ENCODE results near the gene MTG2. TPM values are rescaled to one million over a fixed set of nuclear protein-coding genes. Genes with fewer than 3 reads are reported as not detected.

MTG2 gene
- polyA plus RNA-seq, 1 donor (not counting 4 experiments of a cell fraction or from before 2014, with no cell fraction given) = 24.7 TPM

DNA sequence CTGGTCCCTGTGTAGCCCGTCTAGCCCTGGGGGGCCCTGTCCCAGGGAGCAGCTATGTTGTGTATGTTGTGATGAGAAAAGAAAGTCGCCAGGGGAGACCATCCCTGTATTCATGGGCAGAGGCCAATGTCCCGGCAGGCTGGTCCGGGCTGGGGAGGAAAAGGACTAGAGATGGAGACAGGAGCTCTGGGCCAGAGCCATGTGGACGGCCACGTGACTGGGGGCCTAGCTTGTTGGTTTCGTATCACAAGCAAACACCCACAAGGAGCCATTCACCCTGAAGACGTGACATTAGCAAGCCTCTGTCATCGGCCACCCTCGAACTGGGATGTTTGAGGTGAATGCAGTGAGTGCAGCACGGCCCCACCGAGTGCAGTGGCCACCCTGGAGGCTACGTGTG lies 40.1 kb downstream of the MTG2 start:
- no peaks in the 10 kb centered on the region for H3K9me3 ChIP-seq (ENCODE audit: control insufficient read depth, low read depth, low read length)
- FAIRE-seq = no peak
- no peak overlapping the region for H3K4me2 ChIP-seq (ENCODE audit: control insufficient read depth, extremely low read depth, insufficient read depth, low read depth, low read length)
- TF ChIP-seq, protein P1, sequence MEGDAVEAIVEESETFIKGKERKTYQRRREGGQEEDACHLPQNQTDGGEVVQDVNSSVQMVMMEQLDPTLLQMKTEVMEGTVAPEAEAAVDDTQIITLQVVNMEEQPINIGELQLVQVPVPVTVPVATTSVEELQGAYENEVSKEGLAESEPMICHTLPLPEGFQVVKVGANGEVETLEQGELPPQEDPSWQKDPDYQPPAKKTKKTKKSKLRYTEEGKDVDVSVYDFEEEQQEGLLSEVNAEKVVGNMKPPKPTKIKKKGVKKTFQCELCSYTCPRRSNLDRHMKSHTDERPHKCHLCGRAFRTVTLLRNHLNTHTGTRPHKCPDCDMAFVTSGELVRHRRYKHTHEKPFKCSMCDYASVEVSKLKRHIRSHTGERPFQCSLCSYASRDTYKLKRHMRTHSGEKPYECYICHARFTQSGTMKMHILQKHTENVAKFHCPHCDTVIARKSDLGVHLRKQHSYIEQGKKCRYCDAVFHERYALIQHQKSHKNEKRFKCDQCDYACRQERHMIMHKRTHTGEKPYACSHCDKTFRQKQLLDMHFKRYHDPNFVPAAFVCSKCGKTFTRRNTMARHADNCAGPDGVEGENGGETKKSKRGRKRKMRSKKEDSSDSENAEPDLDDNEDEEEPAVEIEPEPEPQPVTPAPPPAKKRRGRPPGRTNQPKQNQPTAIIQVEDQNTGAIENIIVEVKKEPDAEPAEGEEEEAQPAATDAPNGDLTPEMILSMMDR (optimal IDR thresholded peaks at IDR 0.05 in 1 of 3, IDR thresholded peaks at IDR 0.05 in 1 of 3, conservative IDR thresholded peaks at IDR 0.05 in 1 of 3; ENCODE audit: extremely low read depth in 1 of 3, insufficient read depth in 2 of 3, low read length in 3 of 3) = no peak
- TF ChIP-seq EZH2 (IDR thresholded peaks at IDR 0.05; ENCODE audit: low read length) = no peak
- dilution Hi-C loops (cut with MboI; ENCODE audit: extremely low pct_ligation_motif_present, low sequenced_read_pairs) = no loop called here
- no peak overlapping the region for H3K27ac ChIP-seq (ENCODE audit: control insufficient read depth, insufficient read depth, low read length)
- no peak overlapping the region for H2AFZ ChIP-seq (ENCODE audit: control insufficient read depth, low read length)
- no peaks in the 10 kb centered on the region for H3K36me3 ChIP-seq (ENCODE audit: control insufficient read depth in 2 of 2, extremely low read depth in 1 of 2, insufficient read depth in 2 of 2, low read length in 2 of 2)
- peaks cover 91% of the 10 kb centered on the region for H3K27me3 ChIP-seq (ENCODE audit: control insufficient read depth, extremely low read depth, insufficient read depth, low read length)
- H3K4me3 ChIP-seq (ENCODE audit: control insufficient read depth in 2 of 3, extremely low read depth in 1 of 3, insufficient read depth in 2 of 3, low read depth in 1 of 3, low read length in 3 of 3) = no peak overlapping the region
- peaks cover 5% of the 10 kb centered on the region for H4K20me1 ChIP-seq (ENCODE audit: control insufficient read depth, extremely low read depth, insufficient read depth, low read length)
- no peak overlapping the region for H3K9ac ChIP-seq (ENCODE audit: control insufficient read depth, extremely low read depth, insufficient read depth, low read length)
- no peaks in the 10 kb centered on the region for H3K79me2 ChIP-seq (ENCODE audit: control insufficient read depth, insufficient read depth, low read length)
- H3K9me1 ChIP-seq (ENCODE audit: control insufficient read depth, extremely low read depth, insufficient read depth, low read length) = no peaks in the 10 kb centered on the region
- no peaks in the 10 kb centered on the region for H3K4me1 ChIP-seq (ENCODE audit: control insufficient read depth, extremely low read depth, insufficient read depth, low read length)
- no peak for DNase-seq (ENCODE audit: low read depth, low spot score)

DNA sequence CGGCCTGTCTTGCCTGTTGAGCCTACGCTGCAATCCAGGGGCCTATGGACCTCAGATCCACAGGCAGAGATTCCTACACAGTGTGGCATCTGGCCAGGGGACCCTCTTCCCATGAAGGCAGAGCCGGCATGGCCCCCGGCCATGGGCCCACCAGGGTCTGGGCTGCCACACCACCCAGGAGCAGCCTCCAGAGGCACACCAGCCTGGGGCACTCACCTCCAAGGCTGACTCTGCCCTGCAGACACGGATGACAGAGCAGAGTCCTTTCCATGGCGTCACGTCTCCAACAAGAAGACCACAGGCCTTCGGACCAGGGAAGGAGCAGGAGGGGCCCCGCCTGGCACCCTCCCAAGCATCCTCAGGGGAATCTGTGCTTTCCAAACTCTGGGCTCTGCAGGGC lies 40.7 kb downstream of the MTG2 start:
- no peaks in the 10 kb centered on the region for H3K9me1 ChIP-seq (ENCODE audit: control insufficient read depth, extremely low read depth, insufficient read depth, low read length)
- no peaks in the 10 kb centered on the region for H3K36me3 ChIP-seq (ENCODE audit: control insufficient read depth in 2 of 2, extremely low read depth in 1 of 2, insufficient read depth in 2 of 2, low read length in 2 of 2)
- H3K4me1 ChIP-seq (ENCODE audit: control insufficient read depth, extremely low read depth, insufficient read depth, low read length) = no peaks in the 10 kb centered on the region
- H2AFZ ChIP-seq (ENCODE audit: control insufficient read depth, low read length) = no peak overlapping the region
- dilution Hi-C loops (cut with MboI; ENCODE audit: extremely low pct_ligation_motif_present, low sequenced_read_pairs) = no loop called here
- DNase-seq (ENCODE audit: low read depth, low spot score) (no peak), FAIRE-seq (no peak)
- no peaks in the 10 kb centered on the region for H3K9me3 ChIP-seq (ENCODE audit: control insufficient read depth, low read depth, low read length)
- peaks cover 90% of the 10 kb centered on the region for H3K27me3 ChIP-seq (ENCODE audit: control insufficient read depth, extremely low read depth, insufficient read depth, low read length)
- TF ChIP-seq EZH2 (IDR thresholded peaks at IDR 0.05; ENCODE audit: low read length) = no peak
- TF ChIP-seq, protein P1 (optimal IDR thresholded peaks at IDR 0.05 in 1 of 3, IDR thresholded peaks at IDR 0.05 in 1 of 3, conservative IDR thresholded peaks at IDR 0.05 in 1 of 3; ENCODE audit: extremely low read depth in 1 of 3, insufficient read depth in 2 of 3, low read length in 3 of 3) = no peak
- peaks cover 5% of the 10 kb centered on the region for H4K20me1 ChIP-seq (ENCODE audit: control insufficient read depth, extremely low read depth, insufficient read depth, low read length)
- no peak overlapping the region for H3K4me3 ChIP-seq (ENCODE audit: control insufficient read depth in 2 of 3, extremely low read depth in 1 of 3, insufficient read depth in 2 of 3, low read depth in 1 of 3, low read length in 3 of 3)
- H3K79me2 ChIP-seq (ENCODE audit: control insufficient read depth, insufficient read depth, low read length) = no peaks in the 10 kb centered on the region
- H3K27ac ChIP-seq (ENCODE audit: control insufficient read depth, insufficient read depth, low read length) = no peak overlapping the region
- no peak overlapping the region for H3K4me2 ChIP-seq (ENCODE audit: control insufficient read depth, extremely low read depth, insufficient read depth, low read depth, low read length)
- H3K9ac ChIP-seq (ENCODE audit: control insufficient read depth, extremely low read depth, insufficient read depth, low read length) = no peak overlapping the region

Data from keratinocyte (primary cell).